SK-N-SH (cell line): Measurements from ENCODE around the gene BEGAIN. TPM values are rescaled to one million over a fixed set of nuclear protein-coding genes. Genes with fewer than 3 reads are reported as not detected.

Source experiments
- CTCF ChIA-PET: fragments of 300-600, 350-600 bp; formaldehyde crosslinking; extraction: SDS; loops from one replicate; lab custom pipeline; 2021; lab: Yijun Ruan, JAX
- POLR2A ChIA-PET: fragments of 350-600 bp; sonication (Branson Sonifier 250); formaldehyde crosslinking; extraction: SDS; loops from one replicate; lab custom pipeline; 2020; ENCODE audit warnings: antibody characterized with exemption, inconsistent platforms; lab: Yijun Ruan, JAX
- DNase-seq: peaks from one replicate; pipeline ENCODE4 v3.0.0; 2012
- H2AFZ ChIP-seq: fragments of 200-600 bp; sonication (generic); 2 replicates; pipeline ENCODE4 v1.8.1; 2016; ENCODE audit warnings: antibody characterized with exemption, mild to moderate bottlenecking, low read depth
- H3F3A ChIP-seq: fragments of 200-600 bp; sonication (generic); replicated peaks from 2 replicates; pipeline ENCODE3; 2016; ENCODE audit warnings: antibody characterized with exemption, mild to moderate bottlenecking; ENCODE audit not compliant: insufficient read depth
- H3K27ac ChIP-seq, 2 experiments: fragments of 200-500 bp in 1 of 2; fragments of 200-600 bp in 1 of 2; sonication (Bioruptor generic) in 1 of 2; sonication (generic), shearing (Covaris generic) in 1 of 2; 2 replicates each; pipeline versions ENCODE4 v1.5.1 to v1.6.1; 2014 to 2016; ENCODE audit warnings: low read depth in 2 of 2, inconsistent platforms in 1 of 2, low read length in 1 of 2, mild to moderate bottlenecking in 1 of 2, mixed read lengths in 1 of 2
- H3K27me3 ChIP-seq: fragments of 200-600 bp; sonication (generic), shearing (Covaris generic); 2 replicates; pipeline ENCODE4 v1.6.1; 2016; ENCODE audit warnings: mixed run types; ENCODE audit not compliant: insufficient read depth
- H3K36me3 ChIP-seq, 2 experiments: fragments of 200-500 bp in 1 of 2; fragments of 200-600 bp in 1 of 2; sonication (Bioruptor generic) in 1 of 2; sonication (generic) in 1 of 2; replicated peaks in 1 of 2; 2 replicates each; pipeline versions ENCODE3 to v1.5.1; 2014 to 2016; ENCODE audit warnings: low read length in 1 of 2, mild to moderate bottlenecking in 1 of 2; ENCODE audit not compliant: insufficient read depth in 2 of 2, control insufficient read depth in 1 of 2
- H3K4me1 ChIP-seq, 2 experiments: fragments of 200-500 bp in 1 of 2; fragments of 200-600 bp in 1 of 2; sonication (Bioruptor generic) in 1 of 2; sonication (generic), shearing (Covaris generic) in 1 of 2; 2 replicates each; pipeline versions ENCODE4 v1.5.1 to v1.6.1; 2014 to 2016; ENCODE audit warnings: low read depth in 1 of 2, low read length in 1 of 2, mixed run types in 1 of 2; ENCODE audit not compliant: insufficient read depth in 2 of 2, control insufficient read depth in 1 of 2
- H3K4me2 ChIP-seq: fragments of 200-600 bp; sonication (generic), shearing (Covaris generic); 2 replicates; pipeline ENCODE4 v1.6.1; 2017; ENCODE audit warnings: mixed run types
- H3K4me3 ChIP-seq, 2 experiments: fragments of 200-500 bp in 1 of 2; fragments of 200-600 bp in 1 of 2; sonication (Bioruptor generic) in 1 of 2; sonication (generic), shearing (Covaris generic) in 1 of 2; 2 replicates each; pipeline versions ENCODE4 v1.5.1 to v1.8.1; 2014 to 2016; ENCODE audit warnings: low read depth in 2 of 2, inconsistent platforms in 1 of 2, low read length in 1 of 2, mild to moderate bottlenecking in 1 of 2, mixed read lengths in 1 of 2, moderate library complexity in 1 of 2
- H3K79me2 ChIP-seq: fragments of 200-600 bp; sonication (generic); 2 replicates; pipeline ENCODE4 v1.8.1; 2017; ENCODE audit warnings: mild to moderate bottlenecking; ENCODE audit not compliant: insufficient read depth
- H3K9ac ChIP-seq: fragments of 200-600 bp; sonication (generic); 2 replicates; pipeline ENCODE4 v1.6.1; 2017; ENCODE audit warnings: mixed run types
- H3K9me2 ChIP-seq: fragments of 200-600 bp; sonication (generic); 2 replicates; pipeline ENCODE4 v1.6.1; 2017; ENCODE audit warnings: mixed run types
- H3K9me3 ChIP-seq: fragments of 200-600 bp; sonication (generic); 2 replicates; pipeline ENCODE4 v1.6.1; 2017; ENCODE audit warnings: mixed run types, mild to moderate bottlenecking, moderate library complexity
- H4K20me1 ChIP-seq: fragments of 200-600 bp; sonication (generic); 2 replicates; pipeline ENCODE4 v1.6.1; 2017; ENCODE audit warnings: mild to moderate bottlenecking, mixed run types; ENCODE audit not compliant: insufficient read depth
- CTCF ChIP-seq: fragments of 200-600 bp; sonication (generic); IDR thresholded peaks from 2 replicates; pipeline ENCODE4 v1.6.1; 2017; ENCODE audit warnings: antibody characterized with exemption, mild to moderate bottlenecking, moderate library complexity
- EP300 ChIP-seq, 2 experiments: IDR thresholded peaks; 2 replicates each; pipeline versions ENCODE4 v1.4.0 to v1.6.1; 2012; ENCODE audit warnings: borderline replicate concordance in 1 of 2, low read depth in 1 of 2, low read length in 1 of 2
- FOXM1 ChIP-seq: IDR thresholded peaks from 2 replicates; pipeline ENCODE4 v1.4.0; 2012; ENCODE audit warnings: low read depth, mild to moderate bottlenecking
- GATA2 ChIP-seq: sonication (generic); formaldehyde crosslinking; IDR thresholded peaks from 2 replicates; pipeline ENCODE4 v1.5.0; 2020; ENCODE audit warnings: mild to moderate bottlenecking, missing genetic modification reagents
- IRF3 ChIP-seq: fragments of 150-350 bp; IDR thresholded peaks from 2 replicates; pipeline ENCODE4 v1.6.1; 2016; ENCODE audit warnings: mild to moderate bottlenecking, low read depth, low read length
- JUND ChIP-seq: IDR thresholded peaks from 2 replicates; pipeline ENCODE4 v1.4.0; 2012
- MAX ChIP-seq: IDR thresholded peaks from 2 replicates; pipeline ENCODE4 v1.4.0; 2012; ENCODE audit warnings: low read depth
- NFIC ChIP-seq: IDR thresholded peaks from 2 replicates; pipeline ENCODE4 v1.4.0; 2012; ENCODE audit warnings: borderline replicate concordance
- RFX5 ChIP-seq: IDR thresholded peaks from 2 replicates; pipeline ENCODE4 v1.6.1; 2012; ENCODE audit warnings: mild to moderate bottlenecking, improper control_type of control experiment, low read length
- TEAD4 ChIP-seq: IDR thresholded peaks from 2 replicates; pipeline ENCODE4 v1.4.0; 2012; ENCODE audit warnings: mild to moderate bottlenecking, borderline replicate concordance; ENCODE audit not compliant: insufficient read depth
- USF2 ChIP-seq: fragments of 150-350 bp; IDR thresholded peaks from 2 replicates; pipeline ENCODE4 v1.6.1; 2017; ENCODE audit warnings: antibody characterized with exemption, low read length, low read depth, borderline replicate concordance
- ZBTB33 ChIP-seq: IDR thresholded peaks from 2 replicates; pipeline ENCODE4 v1.4.0; 2012; ENCODE audit warnings: low read depth, borderline replicate concordance
- WGBS: methylation state at CpG from one replicate; pipeline ENCODE4 v1.1.6; 2017; ENCODE audit warnings: low lambda C conversion rate; 5-methylcytosine and 5-hydroxymethylcytosine counted together
- polyA plus RNA-seq, 3 experiments: library from polyadenylated mRNA; depleted of rRNA; stranded (reverse); fragments of >200 nt; gene quantifications; 2 replicates each; pipeline ENCODE4 v1.2.3, GENCODE V29; 2012

BEGAIN gene
- polyA plus RNA-seq, 1 of the 3 experiments (the other 2 are of a cell fraction), result 4.2 TPM

- TF ChIP-seq EP300 (IDR thresholded peaks at IDR 0.05; ENCODE audit: borderline replicate concordance in 1 of 2, low read depth in 1 of 2, low read length in 1 of 2) (no peak), MAX (no peak), USF2 (no peak), GATA2 (CRISPR knock-in tag) (no peak)
These were observed 41.9 kb downstream of the BEGAIN start (continued) for GRCh38 chr14:100545359-100545758.

GRCh38 chr14:100544506-100545141 lies 42.6 kb downstream of the BEGAIN start:
- POLR2A ChIA-PET, result interaction anchor here (0.7 to 1.2 kb wide), 3 partner anchors 12 to 19 kb away, joined by 3 to 4 read pairs (median 4); no protein-coding TSS in a partner anchor

More at GRCh38 chr14:100544506-100545141, 42.6 kb downstream of the BEGAIN start:
- TF ChIP-seq EP300 (IDR thresholded peaks at IDR 0.05; ENCODE audit: borderline replicate concordance in 1 of 2, low read depth in 1 of 2, low read length in 1 of 2) (no peak), RFX5 (no peak), ZBTB33 (no peak), IRF3 (no peak), TEAD4 (no peak), FOXM1 (no peak), NFIC (no peak), CTCF (no peak), JUND (no peak)
- no peaks in the 10 kb centered on the region for H3F3A ChIP-seq
- H3K9me2 ChIP-seq, result no peaks in the 10 kb centered on the region
- H3K4me2 ChIP-seq, result no peak overlapping the region
- no peaks in the 10 kb centered on the region for H3K27me3 ChIP-seq
- H3K9ac ChIP-seq, result no peak overlapping the region
- H2AFZ ChIP-seq, result no peak overlapping the region
- H4K20me1 ChIP-seq, result no peaks in the 10 kb centered on the region
- no peaks in the 10 kb centered on the region for H3K9me3 ChIP-seq
- H3K79me2 ChIP-seq, result no peaks in the 10 kb centered on the region
- WGBS, result 80% methylated on average over 8 of the region's 15 CpGs
- no peak overlapping the region for H3K4me3 ChIP-seq
- H3K36me3 ChIP-seq, result peaks cover 0 to 9% of the 10 kb centered on the region in 2 experiments
- CTCF ChIA-PET, result interaction anchor here (1.1 to 1.6 kb wide), 7 partner anchors 8 to 690 kb away, joined by 3 to 8 read pairs (median 3); no protein-coding TSS in a partner anchor
- DNase-seq, result no peak
- peak overlapping the region in 1 of 2 experiments; percentile 53; a peak in 1 of 4 replicates for H3K27ac ChIP-seq
- H3K4me1 ChIP-seq, result peaks cover 0 to 44% of the 10 kb centered on the region in 2 experiments; a peak in 1 of 4 replicates
